ENCODE measurements around the gene BCL11B. TPM values are rescaled to one million over a fixed set of nuclear protein-coding genes. Genes with fewer than 3 reads are reported as not detected.

The BCL11B gene
- total RNA-seq, 1 experiment from 2014 or later, result 80.6 TPM

DNA sequence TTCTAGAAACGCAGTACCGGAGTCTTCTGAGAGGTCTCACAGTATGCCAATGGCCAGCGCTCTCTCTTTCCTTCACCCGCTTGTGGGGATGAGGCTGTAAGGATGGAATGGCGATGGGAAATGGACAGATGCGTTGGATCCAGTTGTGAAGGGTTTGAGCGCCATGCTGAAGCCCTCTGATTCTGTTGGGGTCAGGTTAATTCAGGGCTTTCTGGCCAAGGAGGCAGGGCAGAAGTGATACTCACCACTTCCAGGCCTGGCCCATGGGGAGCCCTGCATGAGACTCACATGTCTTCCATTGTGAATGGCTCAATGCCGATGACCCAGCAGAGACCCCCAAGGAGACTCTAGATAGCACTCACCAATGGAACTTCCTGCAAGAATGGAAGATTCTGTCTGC lies 114.3 kb downstream of the BCL11B start:
- intact Hi-C loops (cut with micrococcal nuclease; ENCODE audit: unreplicated experiment), result no loop called here
- Histone ChIP-seq H3K4me3 (ENCODE audit: low read depth, low read length, poor library complexity, severe bottlenecking) (no peak overlapping the region), H3K27me3 (replicated peaks; ENCODE audit: insufficient read depth, low read depth, low read length, poor library complexity) (no peaks in the 10 kb centered on the region), H3K36me3 (ENCODE audit: insufficient read depth, low read length, poor library complexity, severe bottlenecking) (no peaks in the 10 kb centered on the region), H3K4me1 (ENCODE audit: insufficient read depth, low read length, poor library complexity, severe bottlenecking) (peaks cover 15% of the 10 kb centered on the region), H3K27ac (ENCODE audit: low read depth, low read length, poor library complexity, severe bottlenecking) (no peak overlapping the region), H3K9me3 (ENCODE audit: low read depth, low read length, poor library complexity, severe bottlenecking) (no peaks in the 10 kb centered on the region)
- POLR2A ChIA-PET (ENCODE audit: low non-redundant PET), result no interaction called here
- BruUV-seq (replicated peaks), result no TSS peak
- CTCF ChIA-PET, result no interaction called here
- no peak for TF ChIP-seq EZH2 (IDR thresholded peaks at IDR 0.05; ENCODE audit: borderline replicate concordance, low read depth, low read length, poor library complexity, severe bottlenecking)
- TF ChIP-seq CTCF (conservative IDR thresholded peaks at IDR 0.05; ENCODE audit: low read depth, low read length), result no peak
- no peak for DNase-seq (ENCODE audit: low spot score)

DNA sequence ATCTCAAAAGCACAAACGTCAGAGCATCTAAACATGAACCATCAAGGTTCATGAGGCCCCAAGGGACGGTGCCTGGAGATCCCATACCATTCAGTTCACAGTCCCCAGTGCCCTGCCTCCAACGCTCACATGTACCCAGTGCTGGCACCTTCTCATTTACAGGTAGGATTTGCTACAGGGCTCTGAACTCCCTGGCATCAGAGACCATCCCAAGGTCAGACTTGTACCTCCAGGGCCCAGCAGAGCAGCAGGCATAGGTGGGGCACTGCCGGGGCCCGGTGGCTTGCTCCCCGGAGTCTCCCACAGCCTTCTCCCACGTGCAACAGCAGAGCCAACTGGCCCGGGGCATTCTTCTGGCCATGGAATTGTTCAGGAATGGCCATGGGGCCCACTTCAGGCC lies 114.8 kb downstream of the BCL11B start:
- peaks cover 15% of the 10 kb centered on the region for H3K4me1 ChIP-seq (ENCODE audit: insufficient read depth, low read length, poor library complexity, severe bottlenecking)
- H3K27me3 ChIP-seq (replicated peaks; ENCODE audit: insufficient read depth, low read depth, low read length, poor library complexity), result no peaks in the 10 kb centered on the region
- BruUV-seq (replicated peaks), result no TSS peak
- intact Hi-C loops (cut with micrococcal nuclease; ENCODE audit: unreplicated experiment), result no loop called here
- H3K9me3 ChIP-seq (ENCODE audit: low read depth, low read length, poor library complexity, severe bottlenecking), result no peaks in the 10 kb centered on the region
- POLR2A ChIA-PET (ENCODE audit: low non-redundant PET), result no interaction called here
- no peak overlapping the region for H3K27ac ChIP-seq (ENCODE audit: low read depth, low read length, poor library complexity, severe bottlenecking)
- TF ChIP-seq CTCF (conservative IDR thresholded peaks at IDR 0.05; ENCODE audit: low read depth, low read length), result no peak
- TF ChIP-seq EZH2 (IDR thresholded peaks at IDR 0.05; ENCODE audit: borderline replicate concordance, low read depth, low read length, poor library complexity, severe bottlenecking), result no peak
- CTCF ChIA-PET, result no interaction called here
- H3K4me3 ChIP-seq (ENCODE audit: low read depth, low read length, poor library complexity, severe bottlenecking), result no peak overlapping the region
- DNase-seq (ENCODE audit: low spot score), result no peak
- no peaks in the 10 kb centered on the region for H3K36me3 ChIP-seq (ENCODE audit: insufficient read depth, low read length, poor library complexity, severe bottlenecking)

DNA sequence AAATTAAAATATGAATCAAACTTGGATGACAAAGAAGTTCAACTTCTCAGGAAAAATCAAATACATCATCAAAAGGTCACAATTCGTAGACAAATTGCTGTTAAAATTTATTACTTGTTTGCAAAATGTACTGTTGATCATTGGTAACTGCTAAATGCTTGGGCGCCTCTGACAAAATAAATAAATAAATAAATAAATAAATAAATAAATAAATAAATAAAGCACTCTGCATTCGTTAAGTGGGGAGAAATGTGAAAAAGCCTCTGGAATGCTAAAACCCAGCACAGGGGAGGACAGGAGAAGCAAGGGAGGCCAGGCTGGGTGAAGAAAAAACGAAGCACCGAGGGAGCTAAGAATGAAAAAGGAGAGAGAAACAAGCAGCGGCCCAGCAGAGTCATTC lies 115.2 kb downstream of the BCL11B start:
- no peak for DNase-seq (ENCODE audit: low spot score)
- BruUV-seq (replicated peaks), result no TSS peak
- H3K9me3 ChIP-seq (ENCODE audit: low read depth, low read length, poor library complexity, severe bottlenecking), result no peaks in the 10 kb centered on the region
- no peak overlapping the region for H3K27ac ChIP-seq (ENCODE audit: low read depth, low read length, poor library complexity, severe bottlenecking)
- no peak overlapping the region for H3K4me3 ChIP-seq (ENCODE audit: low read depth, low read length, poor library complexity, severe bottlenecking)
- H3K4me1 ChIP-seq (ENCODE audit: insufficient read depth, low read length, poor library complexity, severe bottlenecking), result peaks cover 15% of the 10 kb centered on the region
- H3K27me3 ChIP-seq (replicated peaks; ENCODE audit: insufficient read depth, low read depth, low read length, poor library complexity), result no peaks in the 10 kb centered on the region
- ChIA-PET POLR2A (ENCODE audit: low non-redundant PET) (no interaction called here), CTCF (no interaction called here)
- intact Hi-C loops (cut with micrococcal nuclease; ENCODE audit: unreplicated experiment), result no loop called here
- no peak for TF ChIP-seq CTCF (conservative IDR thresholded peaks at IDR 0.05; ENCODE audit: low read depth, low read length)
- TF ChIP-seq EZH2 (IDR thresholded peaks at IDR 0.05; ENCODE audit: borderline replicate concordance, low read depth, low read length, poor library complexity, severe bottlenecking), result no peak
- no peaks in the 10 kb centered on the region for H3K36me3 ChIP-seq (ENCODE audit: insufficient read depth, low read length, poor library complexity, severe bottlenecking)

Data from A673 (cell line).